IPS-18c (cell line): ENCODE data around the gene WIZ.
"Not testable (repeated sequence)": the region's sequence is repeated elsewhere in the genome, so short reads cannot be mapped to it uniquely, and the experiment has no call there.

Experiments
- H3K4me3 ChIP-seq: 2 replicates; pipeline ENCODE4 v1.7.0; 2013; ENCODE audit warnings: low read depth, mild to moderate bottlenecking, low read length, moderate library complexity; ENCODE audit not compliant: insufficient read depth
- H3K9me3 ChIP-seq: one replicate; pipeline ENCODE4 v1.6.1; 2013; ENCODE audit warnings: mild to moderate bottlenecking, low read length, moderate library complexity; ENCODE audit not compliant: control insufficient read depth, insufficient read depth

The WIZ gene

DNA sequence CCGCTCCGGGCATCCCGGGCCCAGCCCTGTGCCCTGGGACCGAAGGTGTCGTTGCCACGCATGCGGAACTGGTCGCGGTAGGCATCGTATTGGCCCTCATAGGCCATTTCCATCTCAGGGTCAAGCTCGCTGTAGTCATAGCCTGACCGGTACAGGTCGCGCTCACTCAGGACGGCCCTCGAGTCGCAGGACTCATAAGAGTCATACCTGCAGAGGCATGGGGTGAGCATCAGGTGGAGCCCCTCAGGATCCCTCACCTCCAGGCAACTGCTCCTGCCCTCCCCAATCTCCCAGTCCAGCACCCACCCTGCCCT, 48.4 kb downstream of the WIZ start:
- H3K4me3 ChIP-seq, result no peak overlapping the region

DNA sequence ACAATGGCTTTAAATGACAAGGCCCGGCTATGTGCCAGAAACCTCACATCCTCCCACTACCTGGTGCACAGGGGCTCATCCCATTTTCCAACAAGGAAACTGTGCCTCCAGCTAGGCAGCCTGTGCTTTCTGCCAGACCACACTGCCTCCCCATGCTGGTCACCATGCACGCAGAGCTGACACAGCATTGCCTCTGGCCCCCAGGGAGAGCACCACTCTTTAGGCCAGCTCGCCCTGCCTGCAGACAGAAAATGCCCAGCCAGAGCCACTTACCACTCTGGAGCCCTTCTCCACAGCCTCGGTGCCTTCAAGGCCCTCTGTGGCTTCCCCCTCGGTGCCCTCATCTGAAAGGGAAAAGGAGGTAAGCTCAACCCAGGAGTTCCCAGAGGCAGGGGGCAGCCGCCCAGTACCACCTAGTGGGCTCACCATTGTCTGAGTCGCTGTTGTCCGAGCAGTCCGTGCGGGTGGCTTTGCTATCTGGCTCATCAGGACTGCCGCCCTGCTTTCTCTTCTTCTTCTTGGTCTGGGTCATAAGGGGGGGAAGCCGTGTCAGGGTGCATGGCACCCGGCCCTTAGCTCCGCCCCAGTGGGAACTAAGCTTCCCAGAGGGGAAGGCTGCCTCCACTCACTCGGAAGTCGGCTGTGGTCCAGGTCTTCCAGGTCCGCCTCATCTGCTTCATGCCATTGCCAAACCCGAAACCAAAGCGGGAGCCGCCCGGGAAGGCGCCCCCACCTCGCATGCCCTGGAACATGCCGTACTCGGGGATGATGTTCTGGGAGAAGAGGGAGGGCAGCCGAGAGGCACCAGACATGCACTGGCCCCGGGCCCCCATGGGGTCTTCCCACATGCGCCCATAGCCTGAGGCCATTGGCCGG, 49.0 kb downstream of the WIZ start:
- H3K9me3 ChIP-seq, result no peaks in the 10 kb centered on the region
- no peak overlapping the region for H3K4me3 ChIP-seq

More for the DNA sequence above, 48.4 kb downstream of the WIZ start:
- no peaks in the 10 kb centered on the region for H3K9me3 ChIP-seq

DNA sequence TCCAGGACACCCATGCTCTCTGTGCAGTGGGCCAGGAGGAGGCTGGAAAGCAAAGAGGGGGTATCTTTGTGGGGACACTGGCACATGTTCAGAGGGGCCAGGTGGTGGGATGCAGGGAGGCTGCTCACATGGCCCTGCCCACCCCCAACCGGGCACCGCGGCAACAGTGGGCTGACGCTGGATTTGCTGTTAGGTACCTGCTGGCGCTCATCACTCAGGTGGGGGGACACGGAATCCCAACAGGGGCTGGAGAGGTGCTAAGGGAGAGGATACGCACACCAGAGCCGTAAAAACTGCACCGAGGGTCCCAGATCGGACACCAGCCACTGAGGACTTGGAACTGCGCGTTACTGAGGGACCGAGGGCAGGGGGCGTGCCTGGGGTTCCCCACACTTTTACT, 50.1 kb downstream of the WIZ start:
- H3K9me3 ChIP-seq, result no peaks in the 10 kb centered on the region
- H3K4me3 ChIP-seq, result no peak overlapping the region

DNA sequence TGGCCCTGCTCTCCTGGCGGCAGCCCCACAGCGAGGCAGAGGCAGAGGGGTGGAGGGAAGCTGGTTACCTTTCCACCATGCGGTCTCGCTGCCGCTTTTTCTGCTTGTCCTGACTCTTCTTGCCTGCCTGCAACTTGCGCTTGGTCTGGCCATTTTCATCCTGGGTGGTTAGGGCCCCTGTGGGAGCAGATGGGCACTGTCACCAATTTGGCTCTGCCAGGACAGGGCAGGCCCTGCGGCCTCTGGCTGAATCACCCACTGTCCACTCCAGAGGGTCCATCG, 50.6 kb downstream of the WIZ start:
- Histone ChIP-seq H3K4me3 (no peak overlapping the region), H3K9me3 (no peaks in the 10 kb centered on the region)

DNA sequence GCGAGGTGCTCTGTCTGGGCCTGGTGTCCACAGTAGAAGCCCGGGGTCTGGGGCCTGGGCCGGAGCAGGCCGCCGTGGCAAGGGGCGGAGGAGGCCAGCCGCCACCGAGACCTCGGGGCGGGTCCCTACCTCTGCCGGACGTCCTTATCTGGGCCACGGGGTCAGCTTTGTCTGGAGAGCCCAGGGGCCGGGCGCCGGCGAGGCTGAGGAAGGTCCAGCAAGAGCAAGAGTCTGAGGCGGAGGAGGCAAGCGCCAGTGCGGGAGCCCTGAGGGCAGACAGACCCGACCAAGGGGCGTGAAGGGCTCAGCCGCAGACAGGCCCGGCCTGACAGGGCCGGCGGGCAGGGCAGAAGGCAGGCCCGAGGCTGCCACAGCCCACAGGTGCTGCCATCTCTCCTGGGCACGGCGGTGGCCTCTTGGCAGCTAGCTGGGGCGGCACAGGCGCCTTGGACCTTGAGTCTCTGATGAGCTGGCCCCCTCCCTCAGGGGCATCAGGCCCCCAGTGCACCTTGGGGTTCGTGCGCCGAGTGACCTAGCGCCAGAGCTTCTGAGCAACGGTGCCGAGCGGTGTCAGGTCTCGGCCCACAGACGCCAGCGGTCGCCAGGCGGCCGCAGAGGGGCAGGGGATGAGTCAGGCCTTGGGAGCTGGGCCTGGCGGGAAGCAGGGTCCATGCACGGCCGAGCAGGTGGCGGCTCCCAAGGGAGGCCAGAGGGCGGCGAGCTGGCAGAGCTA, 51.1 kb downstream of the WIZ start:
- no peak overlapping the region for H3K4me3 ChIP-seq

DNA sequence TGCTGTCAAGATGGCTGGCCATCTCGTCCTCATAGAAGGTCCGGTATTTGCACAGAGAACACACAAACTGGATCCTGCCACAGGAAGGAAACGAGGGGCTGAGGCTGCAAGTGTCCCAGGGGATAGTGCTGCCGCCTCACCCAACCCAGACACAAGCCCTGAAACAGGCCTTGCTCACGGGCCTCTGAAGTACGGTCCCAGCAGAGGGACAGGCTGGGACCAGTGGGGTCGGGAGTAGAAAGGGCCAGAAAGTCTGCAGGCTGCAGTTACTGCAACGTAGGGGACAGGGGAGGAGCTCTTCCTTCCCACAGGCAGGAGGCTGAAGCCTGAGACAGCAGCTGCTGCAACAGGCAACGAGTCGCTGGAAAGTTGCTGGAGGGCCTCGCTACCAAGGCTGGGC, 52.0 kb downstream of the WIZ start:
- H3K9me3 ChIP-seq, result no peaks in the 10 kb centered on the region
- H3K4me3 ChIP-seq, result no peak overlapping the region

More for the DNA sequence above, 51.1 kb downstream of the WIZ start:
- H3K9me3 ChIP-seq, result no peaks in the 10 kb centered on the region

DNA sequence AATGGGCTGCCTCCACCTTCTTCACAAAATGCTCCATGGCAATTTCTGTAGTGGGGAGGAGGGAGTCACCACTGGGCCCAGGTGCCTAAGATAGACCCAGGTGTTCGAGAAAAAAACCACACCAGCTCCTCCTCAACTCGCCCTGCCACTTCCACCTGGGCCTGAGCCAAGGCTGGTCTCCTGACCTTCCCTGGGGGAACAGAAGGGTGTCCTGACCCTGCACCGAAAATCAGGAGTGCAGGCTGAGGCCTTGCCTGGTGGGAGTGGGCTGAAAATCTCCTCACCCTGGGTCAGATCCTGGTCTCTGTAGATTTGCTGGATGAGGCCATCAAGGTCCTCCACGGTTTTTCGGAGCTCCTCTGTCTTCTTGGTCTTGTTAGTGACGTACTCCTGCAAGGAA, 52.5 kb downstream of the WIZ start:
- H3K9me3 ChIP-seq, result no peaks in the 10 kb centered on the region
- H3K4me3 ChIP-seq, result no peak overlapping the region

DNA sequence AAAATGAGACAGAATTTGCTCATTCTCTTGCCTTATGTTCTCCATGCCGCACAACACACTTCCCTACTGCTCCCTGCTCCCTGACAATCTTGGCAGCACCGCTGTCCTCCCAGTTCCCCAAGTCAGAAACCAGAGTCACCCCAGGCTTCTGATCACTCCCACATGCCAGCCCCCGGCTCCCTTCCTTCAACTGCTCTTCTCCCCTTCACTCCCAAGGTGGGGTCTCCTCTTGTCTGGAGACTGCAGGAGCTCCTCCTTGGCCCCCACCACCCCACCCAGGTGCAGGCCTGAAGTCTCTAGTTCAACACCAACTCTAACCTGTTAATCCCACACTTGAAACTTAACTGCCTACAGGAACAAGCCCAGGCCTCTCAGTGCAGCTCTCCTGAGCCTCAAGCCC, 53.3 kb downstream of the WIZ start:
- Histone ChIP-seq H3K9me3 (no peaks in the 10 kb centered on the region), H3K4me3 (no peak overlapping the region)

DNA sequence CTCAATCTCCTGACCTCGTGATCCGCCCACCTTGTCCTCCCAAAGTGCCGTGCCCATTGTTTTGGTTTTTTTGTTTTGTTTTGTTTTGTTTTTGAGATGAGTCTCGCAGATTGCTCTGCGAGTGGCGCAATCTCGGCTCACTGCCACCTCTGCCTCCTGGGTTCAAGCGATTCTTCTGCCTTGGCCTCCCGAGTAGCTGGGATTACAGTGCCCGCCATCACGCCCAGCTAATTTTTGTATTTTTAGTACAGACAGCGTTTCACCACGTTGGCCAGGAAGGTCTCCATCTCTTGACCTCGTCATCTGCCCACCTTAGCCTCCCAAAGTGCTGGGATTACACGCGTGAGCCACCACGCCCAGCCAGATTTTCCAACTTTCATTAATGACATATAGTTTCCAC, 54.5 kb downstream of the WIZ start:
- not testable (repeated sequence) for H3K4me3 ChIP-seq, H3K9me3 ChIP-seq

DNA sequence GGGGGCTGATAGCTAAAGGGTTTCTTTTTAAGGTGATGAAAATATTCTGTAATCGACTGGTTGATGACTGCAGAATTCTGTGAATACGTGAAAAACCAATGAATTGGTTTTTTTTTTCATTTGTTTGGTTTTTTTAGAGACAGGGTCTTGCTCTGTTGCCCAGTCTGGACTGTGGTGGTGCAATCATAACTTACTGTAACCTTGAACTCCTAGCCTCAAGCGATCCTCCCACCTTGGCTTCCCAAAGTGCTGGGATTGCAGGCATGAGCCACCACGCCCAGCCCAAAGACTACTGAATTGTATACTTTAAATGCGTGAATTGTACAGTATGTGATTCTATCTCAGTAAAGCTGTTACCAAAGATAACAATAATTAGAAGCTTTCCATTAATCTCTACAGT, 55.3 kb downstream of the WIZ start:
- no peaks in the 10 kb centered on the region for H3K9me3 ChIP-seq

DNA sequence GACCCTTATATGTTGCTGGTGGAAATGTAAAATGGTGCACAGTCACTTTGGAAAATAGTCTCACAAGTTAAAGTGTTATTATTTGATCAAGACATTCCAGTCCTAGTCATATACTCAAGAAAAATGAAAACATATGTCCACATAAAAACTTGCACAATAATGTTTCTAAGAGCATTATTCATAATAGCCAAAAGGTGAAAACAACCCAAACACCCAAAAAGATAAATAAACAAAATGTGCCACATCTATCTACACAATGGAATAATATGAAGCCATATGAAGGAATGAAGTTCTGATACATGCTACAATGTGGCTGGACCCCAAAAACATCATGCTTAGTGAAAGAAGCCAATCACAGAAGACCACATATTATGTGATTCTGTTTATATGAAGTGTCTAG, 55.8 kb downstream of the WIZ start:
- Histone ChIP-seq H3K4me3 (no peak overlapping the region), H3K9me3 (no peaks in the 10 kb centered on the region)

More for the DNA sequence above, 55.3 kb downstream of the WIZ start:
- H3K4me3 ChIP-seq, result no peak overlapping the region

DNA sequence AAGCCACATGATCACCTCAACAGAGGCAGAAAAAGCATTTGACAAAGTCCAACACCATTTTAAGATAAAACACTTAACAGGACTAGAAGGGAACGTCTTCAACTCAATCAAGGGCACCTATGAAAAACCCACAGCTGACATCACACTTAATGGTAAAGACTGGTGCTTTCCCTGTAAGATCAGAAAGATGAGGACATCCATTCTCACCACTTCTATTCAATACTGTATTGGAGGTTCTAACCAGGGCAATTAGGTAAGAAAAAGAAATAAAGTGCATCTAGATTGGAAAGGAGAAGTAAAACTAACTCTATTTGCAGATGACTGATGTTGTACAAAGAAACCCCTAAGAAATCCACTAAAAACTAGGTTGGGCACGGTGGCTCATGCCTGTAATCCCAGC, 58.9 kb downstream of the WIZ start:
- Histone ChIP-seq H3K9me3 (no peaks in the 10 kb centered on the region), H3K4me3 (no peak overlapping the region)

DNA sequence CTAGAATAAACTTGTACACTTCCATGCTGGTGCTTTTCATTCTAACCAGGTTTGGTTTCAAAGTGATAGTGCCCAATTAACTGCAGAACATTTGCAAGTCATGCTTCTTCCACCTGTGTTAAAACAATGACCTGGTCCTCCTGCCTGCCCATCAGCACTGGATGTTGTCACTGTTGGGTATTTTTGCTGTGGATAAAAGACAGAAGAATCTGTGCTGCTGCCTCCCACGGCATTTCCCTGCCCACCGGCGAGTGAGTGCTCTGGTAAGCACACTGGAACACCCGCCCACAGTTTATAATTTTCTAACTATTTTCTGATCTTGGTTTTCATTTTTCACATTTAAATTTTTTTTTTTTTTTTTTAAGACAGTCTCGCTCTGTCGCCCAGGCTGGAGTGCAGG, 67.9 kb downstream of the WIZ start:
- Histone ChIP-seq H3K4me3 (no peak overlapping the region), H3K9me3 (no peaks in the 10 kb centered on the region)

DNA sequence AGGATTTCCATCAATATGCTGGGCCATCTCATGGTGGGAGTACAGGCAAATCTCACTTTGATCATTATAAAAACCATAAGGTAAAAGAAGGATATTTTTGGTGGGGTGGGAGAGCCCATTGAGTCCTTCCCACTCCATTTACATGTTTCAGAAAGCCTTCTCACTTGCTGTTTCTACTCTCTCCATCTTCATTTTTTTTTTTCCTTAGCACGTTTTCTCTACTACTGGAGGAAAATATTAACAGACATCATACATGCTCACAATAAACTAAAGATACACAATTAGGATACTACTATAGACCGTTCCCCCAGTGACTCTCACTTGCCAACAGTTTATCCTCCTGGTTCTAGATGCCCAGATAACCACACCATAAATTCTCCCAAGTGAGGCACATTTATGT, 68.3 kb downstream of the WIZ start:
- H3K9me3 ChIP-seq, result no peaks in the 10 kb centered on the region
- no peak overlapping the region for H3K4me3 ChIP-seq

DNA sequence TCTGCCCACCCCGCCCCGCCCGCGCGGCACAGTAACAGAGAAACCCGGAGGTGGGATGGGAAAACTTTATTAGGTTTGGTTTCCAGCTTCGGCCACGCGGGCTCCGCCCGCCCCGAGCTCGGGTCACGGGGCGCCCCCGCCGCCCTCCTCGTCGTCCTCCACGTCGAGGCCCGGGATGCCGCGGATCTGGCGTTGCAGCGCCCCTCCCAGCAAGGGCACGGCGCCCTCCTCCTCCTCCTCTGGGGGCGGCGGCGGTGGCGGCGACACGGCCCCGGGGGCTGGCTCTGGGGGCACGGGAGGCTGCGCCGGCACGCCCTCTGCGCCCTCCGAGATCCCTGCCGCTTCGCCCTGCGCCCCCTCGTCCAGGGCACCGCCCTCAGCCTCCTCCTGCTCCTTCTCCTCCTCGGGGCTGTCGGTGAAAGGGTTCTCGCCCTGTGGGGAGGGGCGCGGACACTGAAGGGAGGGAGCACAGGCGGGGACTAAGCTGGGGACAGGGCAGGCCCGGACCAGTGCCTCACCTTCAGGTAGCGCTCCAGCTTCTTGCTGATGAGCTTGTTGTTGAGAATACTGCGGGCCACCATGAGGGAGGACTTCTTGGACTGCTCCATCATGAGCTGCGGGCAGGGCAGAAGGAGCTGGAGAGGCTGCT, 69.6 kb downstream of the WIZ start:
- H3K4me3 ChIP-seq, result peak overlapping the region; percentile 68
- H3K9me3 ChIP-seq, result no peaks in the 10 kb centered on the region

DNA sequence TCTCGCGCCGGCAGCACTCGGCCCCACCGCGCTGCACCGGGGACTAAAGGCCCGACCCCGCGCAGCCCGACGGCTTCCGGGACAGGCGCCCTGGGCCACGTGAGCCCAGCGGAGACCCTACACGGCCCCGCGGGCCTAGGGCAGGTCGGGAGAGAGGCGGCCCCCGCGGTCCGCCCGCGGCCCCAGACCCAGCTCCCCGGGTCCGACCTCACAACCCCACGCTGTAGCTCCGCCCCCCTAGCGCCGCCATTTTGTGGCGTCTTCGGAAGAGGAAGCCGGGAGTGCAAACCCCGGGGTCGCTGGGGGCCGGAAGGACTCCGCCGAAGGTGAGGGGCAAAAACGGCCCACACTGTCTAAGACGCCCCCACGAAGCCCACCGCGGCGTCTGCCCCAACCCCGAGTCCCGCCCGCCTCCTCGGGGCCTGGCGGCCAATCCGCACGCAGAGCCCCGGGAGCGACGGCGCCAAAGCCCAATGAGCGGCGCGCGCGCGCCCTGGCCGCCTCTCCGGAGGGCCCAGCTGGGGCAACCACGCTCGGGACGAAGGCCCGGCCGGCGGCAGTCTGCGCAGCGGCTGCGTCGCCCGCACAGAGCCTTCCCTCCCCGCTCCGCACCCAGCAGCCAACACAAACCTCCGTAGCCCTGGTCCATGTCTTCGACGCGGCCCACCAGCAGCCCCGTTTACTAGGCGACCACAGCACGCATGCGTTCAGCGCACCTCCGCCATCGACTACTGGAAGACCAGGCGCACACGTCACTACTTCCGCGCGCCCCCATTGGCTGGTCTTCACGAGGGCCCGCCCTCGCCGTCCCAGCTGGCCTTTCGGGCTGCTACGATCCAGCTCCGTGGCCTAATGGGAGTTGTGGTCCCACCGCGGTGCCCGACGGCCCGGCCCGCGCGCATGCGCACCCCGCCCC, 70.4 kb downstream of the WIZ start, which contains the start of gene AKAP8:
Gene AKAP8, minus strand, starts transcription at position 705 of the 916 bp plus-strand sequence. Its CDS starts 56 bp downstream, at position 649.
- Histone ChIP-seq H3K9me3 (no peaks in the 10 kb centered on the region), H3K4me3 (peak within 1 kb of the TSS; percentile 99)

DNA sequence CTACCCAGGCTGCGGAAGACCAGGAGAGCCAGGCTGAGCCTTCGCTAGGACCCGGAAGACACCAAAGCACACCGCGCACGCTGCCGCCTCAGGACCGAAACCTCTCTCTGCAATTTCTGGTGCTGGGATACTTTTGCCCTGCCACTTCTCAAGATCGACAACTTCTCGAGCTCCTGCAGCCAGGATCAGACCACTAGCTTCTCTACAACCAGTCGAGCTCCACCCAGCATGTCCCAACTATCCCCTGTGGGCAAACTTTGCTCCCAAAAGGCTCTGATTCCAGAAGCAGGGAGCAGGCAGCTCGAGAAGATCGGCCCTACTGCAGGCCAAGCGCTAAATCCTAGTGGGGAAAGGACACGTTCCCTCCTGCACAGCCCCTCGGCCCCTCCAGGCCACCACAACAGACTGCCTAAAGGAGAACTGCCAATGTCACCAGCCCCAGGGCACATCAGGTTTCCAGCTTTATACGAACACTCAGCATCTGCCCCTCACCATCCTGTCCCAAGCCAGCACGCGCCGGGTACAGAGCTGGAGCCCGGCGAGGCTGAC, 71.1 kb downstream of the WIZ start:
- Histone ChIP-seq H3K9me3 (no peaks in the 10 kb centered on the region), H3K4me3 (peak overlapping the region; percentile 99)
